Iris pigment epithelial cell (primary cell): ENCODE measurements around the gene FILIP1L.

ENCODE experiments used
- DNase-seq: peaks from one replicate; pipeline ENCODE4 v3.0.0-alpha.2; 2011; ENCODE audit warnings: low read depth

Gene FILIP1L

GRCh38 chr3:99974989-99975388 lies 139.3 kb downstream of the FILIP1L start:
- no peak for DNase-seq

GRCh38 chr3:99972380-99973104 lies 141.8 kb downstream of the FILIP1L start:
- DNase-seq, result no peak

- no peak for DNase-seq
Measured at GRCh38 chr3:99971761-99972160, 142.5 kb downstream of the FILIP1L start.

DNA sequence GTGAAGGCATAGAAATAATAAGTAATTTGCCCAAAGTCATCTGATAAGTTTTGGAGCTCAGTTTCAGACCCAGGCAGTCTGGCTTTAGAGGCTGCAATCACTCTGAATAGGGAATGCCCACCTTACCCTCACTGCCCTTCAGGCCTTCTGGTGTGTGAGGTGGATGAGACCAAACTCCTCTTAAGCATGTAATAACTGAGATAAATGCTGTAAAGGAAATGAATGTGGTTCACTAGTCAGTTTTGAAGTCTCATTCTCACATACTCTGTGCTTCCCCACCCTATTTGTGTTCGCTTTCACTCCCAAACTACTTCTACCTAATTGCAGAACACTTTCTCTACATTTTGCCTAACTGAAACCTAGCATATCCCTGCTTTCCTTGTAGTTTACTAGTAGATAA lies 144.1 kb downstream of the FILIP1L start:
- DNase-seq, result no peak

GRCh38 chr3:99969136-99969535 lies 145.2 kb downstream of the FILIP1L start:
- peak; percentile 53 for DNase-seq

DNA sequence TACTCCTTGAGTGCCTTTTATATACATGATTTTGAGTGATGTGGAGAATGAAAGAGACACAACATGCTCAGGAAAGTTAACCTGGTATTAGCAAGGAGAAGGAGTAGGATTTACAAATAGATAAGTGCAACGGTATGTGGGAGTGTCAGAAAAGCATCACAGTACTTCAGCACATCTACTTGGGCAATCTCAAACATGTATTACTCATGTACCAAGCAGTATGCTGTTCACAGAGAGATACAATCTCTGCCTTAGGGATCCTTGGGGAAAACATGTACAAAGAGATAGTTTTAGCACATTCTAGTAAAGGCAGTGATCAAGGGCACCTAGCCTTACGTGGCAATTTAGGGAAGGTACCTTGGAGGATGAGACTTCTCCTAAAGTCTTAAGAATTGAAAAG lies 146.5 kb downstream of the FILIP1L start:
- DNase-seq, result peak; percentile 90

GRCh38 chr3:99966662-99967416 lies 147.5 kb downstream of the FILIP1L start:
- DNase-seq, result peak; percentile 83

- no peak for DNase-seq
Measured at GRCh38 chr3:99965681-99966408, 148.5 kb downstream of the FILIP1L start.

DNA sequence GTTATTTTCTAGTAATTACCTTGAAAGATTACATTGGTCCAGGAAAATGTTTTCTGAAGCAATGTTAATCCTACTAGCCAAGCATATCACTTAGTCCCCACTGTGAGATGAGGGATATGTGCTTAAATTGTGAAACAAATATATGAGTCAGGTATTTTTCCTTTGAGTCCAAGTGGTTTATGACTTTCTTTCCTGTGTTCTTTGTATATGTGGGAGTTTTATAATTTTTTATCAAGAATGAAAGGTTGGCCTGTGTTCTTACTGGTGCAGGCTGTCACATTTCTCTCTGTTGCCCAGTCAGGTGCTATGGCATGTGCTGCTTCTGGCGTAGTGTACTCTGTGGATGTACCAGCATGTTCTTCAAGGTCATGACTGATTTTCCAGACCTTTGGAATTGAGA lies 149.2 kb downstream of the FILIP1L start:
- peak; percentile 85 for DNase-seq

- DNase-seq, result peak; percentile 86
Measured at GRCh38 chr3:99962703-99963102, 151.6 kb downstream of the FILIP1L start.

DNA sequence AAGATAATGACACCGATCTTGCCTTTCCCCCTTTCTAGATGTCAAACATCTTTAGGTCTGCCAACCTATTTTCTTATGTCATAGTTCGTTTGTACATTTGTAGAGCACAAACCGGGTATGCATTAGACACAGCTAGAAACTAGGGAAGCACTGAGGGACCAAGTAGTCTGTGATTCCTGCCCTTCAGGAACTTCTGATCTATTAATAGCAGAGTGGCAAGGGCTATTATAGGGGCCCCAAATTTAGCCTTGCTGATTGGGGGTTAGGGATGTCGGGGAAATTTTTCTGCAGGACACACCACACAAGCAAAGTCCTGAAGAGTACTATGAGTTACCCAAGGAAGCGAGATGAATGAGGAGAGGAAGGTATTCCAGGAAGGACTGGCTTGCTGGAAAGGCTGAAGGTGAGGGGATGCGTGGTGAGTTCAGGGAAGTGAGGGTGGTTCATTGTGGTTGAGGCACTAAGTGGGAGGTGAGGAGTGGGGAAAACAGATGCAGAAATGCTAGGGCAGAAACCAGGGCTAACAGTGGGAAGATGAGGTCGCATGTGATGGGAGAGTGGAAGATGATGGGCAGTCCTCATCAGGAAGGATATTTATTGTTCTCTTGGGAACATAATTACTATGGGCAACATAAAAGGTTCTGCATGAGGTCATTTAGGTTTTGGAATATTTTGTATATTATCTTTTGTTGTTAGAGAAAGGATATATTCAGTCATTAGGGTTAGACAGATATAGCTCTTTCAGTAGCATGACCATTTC lies 152.4 kb downstream of the FILIP1L start:
- no peak for DNase-seq

DNA sequence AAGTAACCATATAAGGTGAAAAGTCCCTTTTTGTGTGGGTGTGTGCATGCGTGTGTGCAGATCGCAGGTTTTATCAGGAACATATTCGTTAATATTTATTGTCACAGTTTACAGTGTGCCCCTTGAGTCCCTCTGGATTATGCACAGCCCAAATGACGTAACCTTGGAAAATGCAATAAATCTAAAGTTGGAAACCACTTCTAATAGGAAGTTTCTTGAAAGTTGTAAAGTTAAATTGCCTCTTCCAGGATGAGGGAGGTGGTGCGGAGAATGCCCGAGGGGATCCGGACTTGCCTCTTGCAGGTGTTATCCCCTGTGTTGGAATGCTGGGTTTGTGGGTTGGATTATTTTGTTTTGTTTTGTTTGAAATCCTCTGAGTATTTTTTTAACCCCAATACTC lies 153.4 kb downstream of the FILIP1L start:
- DNase-seq, result no peak

- no peak for DNase-seq
Measured at GRCh38 chr3:99960123-99960878, 154.0 kb downstream of the FILIP1L start.

DNA sequence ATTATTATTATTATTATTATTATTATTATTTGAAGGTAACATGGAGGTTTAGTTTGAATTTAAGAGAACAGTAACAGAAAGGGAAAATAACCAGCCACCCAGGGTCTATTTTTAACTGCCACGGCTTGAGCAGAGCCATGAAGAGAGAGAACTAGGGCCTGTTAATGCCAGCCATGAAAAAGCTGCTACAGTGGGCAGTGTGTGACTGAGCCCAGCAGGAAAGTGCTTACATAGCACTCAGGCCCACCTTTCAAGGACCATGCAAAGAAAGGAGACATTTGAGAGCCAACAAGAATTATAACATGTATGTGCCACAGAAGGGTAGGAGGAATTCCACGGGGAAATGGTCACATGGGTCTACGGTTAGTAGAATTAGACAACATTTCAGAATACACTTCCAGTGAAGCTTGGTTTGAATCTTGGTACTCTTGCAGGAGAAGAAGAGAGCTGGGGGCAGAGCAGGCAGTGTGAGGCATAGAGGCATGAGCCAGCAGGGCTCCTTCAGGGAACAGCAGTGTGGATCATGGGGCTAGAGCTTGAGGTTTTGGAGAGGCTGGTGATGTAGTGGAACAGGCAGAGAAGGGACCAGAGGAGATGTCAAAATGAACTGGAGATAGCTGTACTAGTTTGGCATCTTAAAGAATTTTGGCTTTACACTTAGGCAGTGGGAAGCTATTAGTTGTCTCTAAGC lies 155.9 kb downstream of the FILIP1L start:
- no peak for DNase-seq

GRCh38 chr3:99957151-99957796 lies 157.0 kb downstream of the FILIP1L start:
- DNase-seq, result no peak

DNA sequence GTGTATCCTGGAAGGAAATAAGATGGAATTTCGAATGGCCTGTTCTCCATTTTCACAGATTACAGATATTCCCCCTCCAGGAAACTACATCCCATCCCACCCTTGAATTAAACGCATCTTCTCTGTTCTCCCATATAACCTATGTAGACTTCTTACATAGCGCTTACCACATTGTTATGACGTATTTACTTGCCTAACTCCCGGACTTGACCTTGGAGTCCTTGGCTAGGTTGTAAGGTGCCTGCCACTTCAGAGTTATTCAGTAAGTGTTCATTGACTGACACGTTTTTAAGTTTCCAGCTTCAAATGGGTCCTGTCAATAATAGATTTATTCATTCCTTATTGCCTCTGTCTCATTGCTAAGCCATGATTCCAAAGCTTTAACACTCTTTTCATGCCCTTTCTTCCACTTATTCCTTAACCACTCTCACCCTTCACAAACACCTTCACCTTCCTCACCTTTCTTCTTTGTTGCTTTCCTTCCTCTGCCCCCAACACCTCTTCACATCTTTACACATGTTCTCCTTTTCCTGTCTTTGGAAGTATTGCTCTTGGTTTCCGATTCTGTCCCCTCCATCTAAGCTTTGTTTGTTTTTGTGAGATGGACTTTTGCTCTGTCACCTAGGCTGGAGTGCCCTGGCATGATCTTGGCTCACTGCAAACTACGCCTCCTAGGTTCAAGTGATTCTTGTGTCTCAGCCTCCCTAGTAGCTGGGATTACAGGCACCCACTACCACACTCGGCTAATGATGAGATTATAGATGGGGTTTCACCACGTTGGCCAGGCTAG lies 158.3 kb downstream of the FILIP1L start:
- DNase-seq, result no peak

DNA sequence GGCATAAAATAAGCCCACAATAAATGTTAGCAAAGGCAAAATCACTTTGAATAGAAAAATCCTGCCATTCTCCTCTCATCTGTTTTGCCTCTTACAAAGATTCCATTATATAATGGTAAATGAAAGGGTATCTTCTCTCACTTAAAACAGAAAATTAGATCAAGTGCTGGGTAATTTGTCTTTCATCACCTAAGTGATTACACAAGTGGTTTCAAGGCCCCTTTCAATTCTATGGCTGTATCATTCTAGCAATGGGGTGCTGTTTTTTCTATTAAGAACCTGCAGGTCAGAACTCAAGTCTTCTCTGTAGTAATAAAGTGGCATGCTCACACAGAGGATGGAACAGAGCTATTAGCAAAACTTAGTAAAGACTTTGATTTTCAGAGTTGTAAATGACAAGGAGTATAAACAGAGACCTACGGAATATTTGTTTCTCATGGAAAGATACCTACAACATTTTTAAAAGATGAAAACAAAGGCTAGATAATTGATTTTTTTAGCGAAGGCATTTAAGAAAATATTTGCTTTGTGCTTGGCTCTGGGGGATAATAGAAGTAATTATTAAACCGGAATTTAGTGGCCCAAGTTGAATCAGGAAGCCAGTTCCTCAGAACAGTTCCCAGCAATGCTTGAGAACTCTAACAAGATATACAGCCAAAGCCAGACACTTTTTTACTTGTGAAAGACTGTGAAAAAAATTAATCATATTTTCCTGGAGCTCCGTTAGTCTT lies 159.2 kb downstream of the FILIP1L start:
- DNase-seq, result no peak

DNA sequence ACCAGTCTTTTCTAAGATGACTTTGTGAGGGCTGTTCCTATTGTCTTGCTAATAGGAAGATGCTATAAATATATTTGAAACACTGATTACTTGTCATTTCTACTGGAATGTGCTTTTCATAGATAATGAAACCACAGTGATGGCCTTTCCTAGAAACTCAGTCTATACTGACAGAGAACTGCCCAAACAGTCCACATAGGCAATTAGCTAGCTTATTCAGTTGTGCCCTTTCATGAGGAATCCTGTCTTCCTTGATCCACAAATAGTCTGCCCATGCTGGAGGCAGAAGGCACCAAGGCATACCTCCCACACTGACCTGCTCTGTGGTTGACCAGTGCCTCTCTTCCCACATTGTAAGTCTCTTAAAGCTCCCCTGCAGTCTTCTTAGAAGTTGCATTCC lies 160.7 kb downstream of the FILIP1L start:
- DNase-seq, result no peak

- peak; percentile 54 for DNase-seq
Measured at GRCh38 chr3:99952306-99952705, 162.0 kb downstream of the FILIP1L start.
